K562 (cell line): ENCODE data around the gene WDR81. TPM values are rescaled to one million over a fixed set of nuclear protein-coding genes. Genes with fewer than 3 reads are reported as not detected.

ENCODE experiments used
- CREB3L1 ChIP-seq: fragments of 450-650 bp; IDR thresholded peaks from 2 replicates; pipeline ENCODE4 v1.6.1; 2014; ENCODE audit warnings: low read depth, mild to moderate bottlenecking, moderate library complexity, borderline replicate concordance
- EP300 ChIP-seq: IDR thresholded peaks from 2 replicates; pipeline ENCODE4 v1.6.1; 2012; ENCODE audit warnings: low read length, improper control_type of control experiment
- ESRRA ChIP-seq: fragments of 450-650 bp; IDR thresholded peaks from 2 replicates; pipeline ENCODE4 v1.6.1; 2014; ENCODE audit warnings: low read depth, mild to moderate bottlenecking, moderate library complexity, borderline replicate concordance
- GABPA ChIP-seq: fragments of 200-800 bp; sonication (Bioruptor generic); conservative IDR thresholded peaks from 2 replicates; pipeline ENCODE4 v1.6.1; 2016; ENCODE audit warnings: low read depth, missing genetic modification characterization, missing compliant biosample characterization
- GTF2B ChIP-seq: IDR thresholded peaks from 2 replicates; pipeline ENCODE4 v1.6.1; 2011; ENCODE audit not compliant: insufficient read length; ENCODE audit errors: extremely low read depth
- HDGF ChIP-seq: fragments of 450-650 bp; IDR thresholded peaks from 2 replicates; pipeline ENCODE4 v1.6.1; 2016
- KDM4B ChIP-seq, 2 experiments: fragments of 450-650 bp in 1 of 2; sonication (generic) in 1 of 2; IDR thresholded peaks; 2 replicates each; pipeline ENCODE4 v1.6.1; 2016 to 2017; ENCODE audit warnings: borderline replicate concordance in 2 of 2, antibody characterized with exemption in 1 of 2, low read depth in 1 of 2, mild to moderate bottlenecking in 1 of 2
- KLF13 ChIP-seq: fragments of 450-650 bp; IDR thresholded peaks from 2 replicates; pipeline ENCODE4 v1.6.1; 2016; ENCODE audit warnings: missing genetic modification characterization, low read depth, mild to moderate bottlenecking, missing compliant biosample characterization, moderate library complexity, borderline replicate concordance
- MTA2 ChIP-seq: fragments of 450-650 bp; IDR thresholded peaks from 2 replicates; pipeline ENCODE4 v1.6.1; 2016; ENCODE audit warnings: low read depth
- MTA3 ChIP-seq: fragments of 450-650 bp; formaldehyde crosslinking; IDR thresholded peaks from 2 replicates; pipeline ENCODE4 v1.6.1; 2017; ENCODE audit warnings: mild to moderate bottlenecking, borderline replicate concordance
- NFE2 ChIP-seq: IDR thresholded peaks from 2 replicates; pipeline ENCODE4 v1.6.1; 2014; ENCODE audit warnings: antibody characterized with exemption, low read depth
- PHF8 ChIP-seq: fragments of 200-600 bp; sonication (generic); IDR thresholded peaks from 2 replicates; pipeline ENCODE4 v1.6.1; 2012; ENCODE audit warnings: mixed run types, mild to moderate bottlenecking, inconsistent platforms, low read length, moderate library complexity, borderline replicate concordance
- POLR2A ChIP-seq: fragments of 450-650 bp; conservative IDR thresholded peaks from 2 replicates; pipeline ENCODE4 v1.6.1; 2016
- POLR2AphosphoS5 ChIP-seq: IDR thresholded peaks from 2 replicates; pipeline ENCODE4 v1.6.1; 2011; ENCODE audit warnings: mild to moderate bottlenecking, low read depth, low read length, moderate library complexity; ENCODE audit not compliant: control insufficient read depth, insufficient read depth
- TFAP4 ChIP-seq: sonication (generic); formaldehyde crosslinking; IDR thresholded peaks from 2 replicates; pipeline ENCODE4 v1.8.0; 2022; ENCODE audit warnings: missing genetic modification reagents, mild to moderate bottlenecking, moderate library complexity, borderline replicate concordance
- USF2 ChIP-seq: sonication (generic); formaldehyde crosslinking; IDR thresholded peaks from 2 replicates; pipeline ENCODE4 v1.5.0; 2020; ENCODE audit warnings: missing genetic modification reagents
- ZBTB12 ChIP-seq: fragments of 250-450 bp; sonication (Bioruptor Pico); IDR thresholded peaks from 2 replicates; pipeline ENCODE4 v1.4.0; 2020
- ZBTB26 ChIP-seq: fragments of 450-650 bp; formaldehyde crosslinking; IDR thresholded peaks from 2 replicates; pipeline ENCODE4 v1.4.0; 2022; ENCODE audit warnings: missing genetic modification characterization
- ZFP30 ChIP-seq: fragments of 250-450 bp; sonication (Bioruptor Pico); IDR thresholded peaks from 2 replicates; pipeline ENCODE4 v1.8.0; 2022; ENCODE audit warnings: moderate library complexity, mild to moderate bottlenecking, inconsistent platforms, borderline replicate concordance
- polyA plus RNA-seq, 8 experiments: library from polyadenylated mRNA; depleted of rRNA in 4 of 8; stranded (reverse) in 5 of 8; unstranded in 3 of 8; fragments of >200 nt; fragmentation: Nextera tagmentation in 2 of 8; fragmentation: Illumina TruSeq in 1 of 8; extraction: Ambion mirVana in 2 of 8; extraction: Trizol in 1 of 8; gene quantifications; 2 replicates each; pipeline versions ENCODE4 v1.2.1 to v1.2.3, GENCODE V29; 2011 to 2014; ENCODE audit warnings: inconsistent platforms in 1 of 8, missing spikeins in 1 of 8
- total RNA-seq, 7 experiments: library from RNA; depleted of rRNA in 6 of 7; stranded (reverse); fragments of >200 nt in 6 of 7; fragmentation: Illumina TruSeq in 2 of 7; extraction: Trizol in 2 of 7; gene quantifications; 2 replicates each; pipeline versions ENCODE4 v1.2.1 to v1.2.3, GENCODE V29; 2011 to 2021; ENCODE audit warnings: low replicate concordance in 1 of 7

The WDR81 gene
- total and polyA plus RNA-seq, 9 of the 15 experiments (the other 6 are each of a cell fraction or from before 2014, with no cell fraction given) = 0.01 to 17.1 (median 3.3) TPM

GRCh38 chr17:1684378-1685189 is 39.9 kb upstream of the WDR81 start, which contains the start of gene PRPF8 (continued):
- TF ChIP-seq ESRRA (no peak; the same call in 1 of the 2 replicates), PHF8 (peak; percentile 93), NFE2 (no peak), ZBTB26 (CRISPR knock-in tag) (no peak), POLR2A (peak; percentile 89), MTA2 (no peak), ZBTB12 (CRISPR knock-in tag) (no peak), KLF13 (tag) (0 out of 2 replicates have a peak, but pooled peaks have one; percentile 19), USF2 (CRISPR knock-in tag) (no peak), POLR2AphosphoS5 (peak; percentile 71; the same call in 1 of the 2 replicates), GABPA (tag) (peak; percentile 91), CREB3L1 (peak; percentile 70; the same call in 1 of the 2 replicates), GTF2B (no peak), KDM4B (IDR thresholded peaks at IDR 0.05; ENCODE audit: borderline replicate concordance in 2 of 2, low read depth in 1 of 2) (no peak), TFAP4 (CRISPR knock-in tag) (peak; percentile 64; the same call in 1 of the 2 replicates), ZFP30 (CRISPR knock-in tag) (no peak), HDGF (no peak), EP300 (no peak), MTA3 (no peak)
